Astrocyte of the spinal cord (primary cell): ENCODE measurements around the gene PCCA.
"Not testable (repeated sequence)": the region's sequence is repeated elsewhere in the genome, so short reads cannot be mapped to it uniquely, and the experiment has no call there.

Source experiments
- DNase-seq: peaks from one replicate; pipeline ENCODE4 v3.0.0; 2011; ENCODE audit warnings: low read depth, low spot score
- H3K4me3 ChIP-seq: 2 replicates; pipeline ENCODE4 v1.5.1; 2011; ENCODE audit warnings: low read depth, mild to moderate bottlenecking, low read length, moderate library complexity
- CTCF ChIP-seq: IDR thresholded peaks from 2 replicates; pipeline ENCODE4 v1.5.1; 2012; ENCODE audit warnings: low read depth, mild to moderate bottlenecking, low read length, inconsistent platforms
- in situ Hi-C: cut with HindIII; loops from 2 replicates; pipeline ENCODE4 v1.10.0; 2017; ENCODE audit warnings: low sequenced_read_pairs

The PCCA gene

GRCh38 chr13:100138859-100139491 is 50.1 kb downstream of the PCCA start:
- in situ Hi-C loops = no loop called here
- no peak overlapping the region for H3K4me3 ChIP-seq
- no peak for DNase-seq
- no peak for TF ChIP-seq CTCF

GRCh38 chr13:100139817-100140216 is 50.9 kb downstream of the PCCA start:
- H3K4me3 ChIP-seq = no peak overlapping the region
- in situ Hi-C loops = no loop called here

GRCh38 chr13:100140441-100140840 is 51.5 kb downstream of the PCCA start:
- DNase-seq = no peak
- TF ChIP-seq CTCF = no peak
- H3K4me3 ChIP-seq = no peak overlapping the region
- in situ Hi-C loops = no loop called here

More at GRCh38 chr13:100139817-100140216, 50.9 kb downstream of the PCCA start:
- TF ChIP-seq CTCF = no peak
- no peak for DNase-seq

GRCh38 chr13:100141461-100141961 is 52.6 kb downstream of the PCCA start:
- DNase-seq, H3K4me3 ChIP-seq, in situ Hi-C loops: not testable (repeated sequence)

GRCh38 chr13:100146534-100146933 is 57.6 kb downstream of the PCCA start:
- DNase-seq = no peak
- TF ChIP-seq CTCF = no peak
- in situ Hi-C loops = no loop called here
- no peak overlapping the region for H3K4me3 ChIP-seq

GRCh38 chr13:100147825-100148224 is 58.9 kb downstream of the PCCA start:
- in situ Hi-C loops = no loop called here
- DNase-seq = no peak
- no peak overlapping the region for H3K4me3 ChIP-seq
- no peak for TF ChIP-seq CTCF

GRCh38 chr13:100148422-100148821 is 59.5 kb downstream of the PCCA start:
- no peak for DNase-seq
- in situ Hi-C loops = no loop called here
- no peak for TF ChIP-seq CTCF
- H3K4me3 ChIP-seq = no peak overlapping the region
